Loucy (cell line): ENCODE measurements around the gene PCCA.

Source experiments
- EZH2phosphoT487 ChIP-seq: fragments of 200-600 bp; IDR thresholded peaks from 2 replicates; pipeline ENCODE4 v1.6.1; 2018; ENCODE audit warnings: antibody characterized with exemption, mild to moderate bottlenecking, moderate library complexity, borderline replicate concordance
- TF ChIP-seq, protein P1 (sequence below): fragments of 200-600 bp; sonication (generic); conservative IDR thresholded peaks from 2 replicates; pipeline ENCODE4 v1.5.1; 2014; ENCODE audit warnings: mild to moderate bottlenecking, antibody characterized with exemption, low read length

- TF ChIP-seq, protein P1, sequence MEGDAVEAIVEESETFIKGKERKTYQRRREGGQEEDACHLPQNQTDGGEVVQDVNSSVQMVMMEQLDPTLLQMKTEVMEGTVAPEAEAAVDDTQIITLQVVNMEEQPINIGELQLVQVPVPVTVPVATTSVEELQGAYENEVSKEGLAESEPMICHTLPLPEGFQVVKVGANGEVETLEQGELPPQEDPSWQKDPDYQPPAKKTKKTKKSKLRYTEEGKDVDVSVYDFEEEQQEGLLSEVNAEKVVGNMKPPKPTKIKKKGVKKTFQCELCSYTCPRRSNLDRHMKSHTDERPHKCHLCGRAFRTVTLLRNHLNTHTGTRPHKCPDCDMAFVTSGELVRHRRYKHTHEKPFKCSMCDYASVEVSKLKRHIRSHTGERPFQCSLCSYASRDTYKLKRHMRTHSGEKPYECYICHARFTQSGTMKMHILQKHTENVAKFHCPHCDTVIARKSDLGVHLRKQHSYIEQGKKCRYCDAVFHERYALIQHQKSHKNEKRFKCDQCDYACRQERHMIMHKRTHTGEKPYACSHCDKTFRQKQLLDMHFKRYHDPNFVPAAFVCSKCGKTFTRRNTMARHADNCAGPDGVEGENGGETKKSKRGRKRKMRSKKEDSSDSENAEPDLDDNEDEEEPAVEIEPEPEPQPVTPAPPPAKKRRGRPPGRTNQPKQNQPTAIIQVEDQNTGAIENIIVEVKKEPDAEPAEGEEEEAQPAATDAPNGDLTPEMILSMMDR: no peak
- TF ChIP-seq EZH2phosphoT487: no peak
Measured at GRCh38 chr13:100179276-100179675, 90.4 kb downstream of the PCCA start.
